ENCODE results near the gene SSBP3.

The SSBP3 gene

GRCh38 chr1:54409156-54410142 is 3.3 kb upstream of the SSBP3 start:
- DNase-seq = no peak

GRCh38 chr1:54408147-54409066 is 2.2 kb upstream of the SSBP3 start:
- DNase-seq = no peak

GRCh38 chr1:54407404-54408146 is 1.4 kb upstream of the SSBP3 start:
- DNase-seq = peak; percentile 81

GRCh38 chr1:54407154-54407403 is 885 bp upstream of the SSBP3 start:
- DNase-seq = no peak

GRCh38 chr1:54405898-54406293 is 298 bp downstream of the SSBP3 start:
- no peak for DNase-seq

- no peak for DNase-seq
These were observed 976 bp downstream of the SSBP3 start for GRCh38 chr1:54404939-54405897.

- no peak for DNase-seq
These were observed 1.9 kb downstream of the SSBP3 start for GRCh38 chr1:54404263-54404662.

GRCh38 chr1:54403808-54404261 is 2.4 kb downstream of the SSBP3 start:
- no peak for DNase-seq

- DNase-seq = no peak
These were observed 2.8 kb downstream of the SSBP3 start for GRCh38 chr1:54403405-54403804.

GRCh38 chr1:54402896-54403295 is 3.3 kb downstream of the SSBP3 start:
- DNase-seq = no peak

- no peak for DNase-seq
These were observed 4.4 kb downstream of the SSBP3 start for GRCh38 chr1:54401799-54402198.

GRCh38 chr1:54400329-54400728 is 5.9 kb downstream of the SSBP3 start:
- no peak for DNase-seq

GRCh38 chr1:54399765-54400164 is 6.4 kb downstream of the SSBP3 start:
- no peak for DNase-seq

- DNase-seq = no peak
These were observed 7.1 kb downstream of the SSBP3 start for GRCh38 chr1:54398963-54399528.

GRCh38 chr1:54397980-54398379 is 8.2 kb downstream of the SSBP3 start:
- DNase-seq = no peak

- DNase-seq = no peak
These were observed 9.1 kb downstream of the SSBP3 start for GRCh38 chr1:54397090-54397591.

- DNase-seq = no peak
These were observed 9.8 kb downstream of the SSBP3 start for GRCh38 chr1:54396261-54396933.

- DNase-seq = no peak
These were observed 10.8 kb downstream of the SSBP3 start for GRCh38 chr1:54395281-54395934.

GRCh38 chr1:54394104-54394503 is 12.1 kb downstream of the SSBP3 start:
- no peak for DNase-seq

GRCh38 chr1:54392401-54392800 is 13.8 kb downstream of the SSBP3 start:
- no peak for DNase-seq
